HepG2 (cell line): Measurements from ENCODE around the gene SAP30. TPM values are rescaled to one million over a fixed set of nuclear protein-coding genes. Genes with fewer than 3 reads are reported as not detected.
A peak's percentile ranks its signal among the peaks of the same experiment; 100 is the strongest.

Experiments used
- EEA1 ChIP-seq: sonication (generic); formaldehyde crosslinking; IDR thresholded peaks from 2 replicates; pipeline ENCODE4 v1.5.1; 2020; ENCODE audit warnings: mild to moderate bottlenecking, missing genetic modification reagents, borderline replicate concordance
- ELF4 ChIP-seq: sonication (generic); formaldehyde crosslinking; IDR thresholded peaks from 2 replicates; pipeline ENCODE4 v1.5.0; 2020; ENCODE audit warnings: missing genetic modification reagents, mild to moderate bottlenecking, moderate library complexity, borderline replicate concordance
- GABPA ChIP-seq, 2 experiments: IDR thresholded peaks; 2 replicates each; pipeline ENCODE4 v1.6.1; 2011 to 2016; ENCODE audit warnings: low read depth in 2 of 2, low read length in 1 of 2, missing biosample characterization in 1 of 2, missing genetic modification characterization in 1 of 2
- HNRNPL ChIP-seq: fragments of 200-400 bp; formaldehyde crosslinking; IDR thresholded peaks from 2 replicates; pipeline ENCODE4 v1.6.1; 2017; ENCODE audit warnings: mild to moderate bottlenecking, low read depth, low read length
- KMT2B ChIP-seq: IDR thresholded peaks from 2 replicates; pipeline ENCODE4 v1.6.1; 2016; ENCODE audit warnings: missing genetic modification reagents, missing compliant biosample characterization
- PCBP2 ChIP-seq: fragments of 200-400 bp; formaldehyde crosslinking; optimal IDR thresholded peaks from 2 replicates; pipeline ENCODE3; 2018; ENCODE audit warnings: low read length, low read depth; ENCODE audit not compliant: poor library complexity, severe bottlenecking
- SOX13 ChIP-seq, 3 experiments: fragments of 450-650 bp in 1 of 3; sonication (generic) in 1 of 3; formaldehyde crosslinking in 1 of 3; IDR thresholded peaks in 2 of 3; conservative IDR thresholded peaks in 1 of 3; 2 replicates each; pipeline versions ENCODE4 v1.5.0 to v1.6.1; 2016 to 2020; ENCODE audit warnings: antibody characterized with exemption in 1 of 3, mild to moderate bottlenecking in 1 of 3, missing compliant biosample characterization in 1 of 3, missing genetic modification reagents in 1 of 3, moderate library complexity in 1 of 3
- TAF1 ChIP-seq: sonication (generic); formaldehyde crosslinking; IDR thresholded peaks from 2 replicates; pipeline ENCODE4 v1.4.0; 2020; ENCODE audit warnings: missing genetic modification reagents
- TEAD3 ChIP-seq: optimal IDR thresholded peaks from 2 replicates; pipeline ENCODE3; 2016; ENCODE audit warnings: borderline replicate concordance
- U2AF2 ChIP-seq: fragments of 200-400 bp; formaldehyde crosslinking; IDR thresholded peaks from 2 replicates; pipeline ENCODE4 v1.6.1; 2017; ENCODE audit warnings: low read depth, mild to moderate bottlenecking, low read length
- ZFP90 ChIP-seq: sonication (generic); formaldehyde crosslinking; IDR thresholded peaks from 2 replicates; pipeline ENCODE4 v1.8.0; 2022; ENCODE audit warnings: missing genetic modification reagents, mild to moderate bottlenecking, inconsistent platforms, borderline replicate concordance
- ZNF20 ChIP-seq: sonication (generic); formaldehyde crosslinking; IDR thresholded peaks from 2 replicates; pipeline ENCODE4 v1.4.0; 2020; ENCODE audit warnings: mild to moderate bottlenecking, moderate library complexity, missing genetic modification reagents
- ZNF430 ChIP-seq: sonication (generic); formaldehyde crosslinking; IDR thresholded peaks from 2 replicates; pipeline ENCODE4 v1.9.0; 2021; ENCODE audit warnings: mild to moderate bottlenecking, missing genetic modification reagents
- ZNF451 ChIP-seq: sonication (generic); formaldehyde crosslinking; IDR thresholded peaks from 2 replicates; pipeline ENCODE4 v1.5.0; 2020; ENCODE audit warnings: mild to moderate bottlenecking, missing genetic modification reagents
- polyA plus RNA-seq, 8 experiments: library from polyadenylated mRNA; depleted of rRNA in 3 of 8; stranded (reverse) in 7 of 8; unstranded in 1 of 8; fragments of >200 nt; fragmentation: Illumina TruSeq in 4 of 8; extraction: Trizol in 4 of 8; gene quantifications; 2 replicates each; pipeline versions ENCODE4 v1.2.1 to v1.2.3, GENCODE V29; 2011 to 2016; ENCODE audit warnings: low read depth in 4 of 8, missing spikeins in 1 of 8, mixed read lengths in 1 of 8; ENCODE audit not compliant: insufficient read depth in 1 of 8
- total RNA-seq, 5 experiments: library from RNA; depleted of rRNA; stranded (reverse); fragments of >200 nt; fragmentation: Illumina TruSeq; extraction: Trizol; gene quantifications; 2 replicates each; pipeline ENCODE4 v1.2.3, GENCODE V29; 2016; ENCODE audit warnings: low read depth in 1 of 5
- TF ChIP-seq, protein P1 (sequence below): sonication (generic); formaldehyde crosslinking; IDR thresholded peaks from 2 replicates; pipeline ENCODE4 v1.5.1; 2020; ENCODE audit warnings: mild to moderate bottlenecking, missing genetic modification reagents, borderline replicate concordance
- TF ChIP-seq, protein P2 (sequence below): sonication (generic); formaldehyde crosslinking; IDR thresholded peaks from 2 replicates; pipeline ENCODE4 v1.4.0; 2020; ENCODE audit warnings: mild to moderate bottlenecking, missing genetic modification reagents
- TF ChIP-seq, protein P3 (sequence below): sonication (generic); formaldehyde crosslinking; IDR thresholded peaks from 2 replicates; pipeline ENCODE4 v1.4.0; 2020; ENCODE audit warnings: missing genetic modification reagents

SAP30 gene
- total and polyA plus RNA-seq, 2 of the 13 experiments (the other 11 are each of a cell fraction or from before 2014, with no cell fraction given), result 14.2 to 25.1 TPM

DNA sequence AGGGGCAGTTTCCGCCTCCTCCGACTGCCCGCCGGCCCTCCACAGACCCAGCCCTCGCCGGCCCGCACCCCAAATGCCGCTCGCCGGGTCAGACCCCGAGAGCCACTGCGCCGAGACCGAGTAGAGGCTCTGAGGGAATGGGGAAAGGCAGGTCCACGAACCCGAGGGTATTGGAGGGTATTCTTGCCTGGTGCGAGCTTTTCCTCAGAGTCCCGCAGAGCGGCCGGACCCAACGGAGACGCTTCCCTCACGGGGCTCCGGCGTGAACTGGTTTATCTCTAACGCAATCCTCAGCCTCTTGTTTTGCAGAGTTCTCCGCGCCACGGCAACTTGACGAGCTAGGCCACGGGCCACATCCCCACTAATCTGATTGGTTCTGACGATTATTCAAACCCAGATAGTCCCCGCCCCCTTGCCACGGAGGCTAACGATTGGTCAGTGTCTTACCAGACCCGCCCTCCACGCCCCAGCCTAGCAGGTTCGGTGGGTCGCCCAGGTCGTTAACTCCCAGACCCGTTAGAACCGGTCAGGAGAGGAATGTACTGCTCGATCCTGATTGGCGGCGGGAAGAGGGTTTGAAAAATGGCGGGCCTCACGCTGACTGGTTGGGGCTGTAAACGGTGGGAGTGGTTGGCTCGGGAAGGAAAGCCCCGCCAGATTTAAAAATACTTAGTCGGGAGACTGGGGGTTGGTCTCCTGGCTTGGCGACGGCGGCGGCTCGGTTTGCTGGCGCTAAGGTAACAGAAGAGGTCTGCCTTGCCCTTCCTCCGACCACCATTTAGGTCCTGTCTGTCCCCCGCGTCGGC, 36.5 kb upstream of the SAP30 start, which contains the start of gene HMGB2 (continued):
- TF ChIP-seq ZNF430 (peak; percentile 59; the same call in 1 of the 2 replicates), HNRNPL (peak; percentile 26; the same call in 1 of the 2 replicates), U2AF2 (no peak), PCBP2 (no peak), TAF1 (CRISPR knock-in tag) (peak; percentile 94), ZNF451 (CRISPR knock-in tag) (peak; percentile 66; the same call in 1 of the 2 replicates), SOX13 (IDR thresholded peaks at IDR 0.05) (peak; percentile 32; the same call in 1 of the 2 replicates), SOX13 (CRISPR knock-in tag; conservative IDR thresholded peaks at IDR 0.05 in 1 of 2, IDR thresholded peaks at IDR 0.05 in 1 of 2) (no peak), ZFP90 (CRISPR knock-in tag) (no peak; the same call in 1 of the 2 replicates), ZNF20 (CRISPR knock-in tag) (no peak), EEA1 (0 out of 2 replicates have a peak, but pooled peaks have one; percentile 74), GABPA (IDR thresholded peaks at IDR 0.05; ENCODE audit: low read depth, low read length) (no peak), GABPA (CRISPR knock-in tag; IDR thresholded peaks at IDR 0.05; ENCODE audit: low read depth) (peak; percentile 48), KMT2B (CRISPR knock-in tag) (peak; percentile 72), TEAD3 (peak; percentile 84), ELF4 (CRISPR knock-in tag) (0 out of 2 replicates have a peak, but pooled peaks have one; percentile 51)
- TF ChIP-seq, protein P1, sequence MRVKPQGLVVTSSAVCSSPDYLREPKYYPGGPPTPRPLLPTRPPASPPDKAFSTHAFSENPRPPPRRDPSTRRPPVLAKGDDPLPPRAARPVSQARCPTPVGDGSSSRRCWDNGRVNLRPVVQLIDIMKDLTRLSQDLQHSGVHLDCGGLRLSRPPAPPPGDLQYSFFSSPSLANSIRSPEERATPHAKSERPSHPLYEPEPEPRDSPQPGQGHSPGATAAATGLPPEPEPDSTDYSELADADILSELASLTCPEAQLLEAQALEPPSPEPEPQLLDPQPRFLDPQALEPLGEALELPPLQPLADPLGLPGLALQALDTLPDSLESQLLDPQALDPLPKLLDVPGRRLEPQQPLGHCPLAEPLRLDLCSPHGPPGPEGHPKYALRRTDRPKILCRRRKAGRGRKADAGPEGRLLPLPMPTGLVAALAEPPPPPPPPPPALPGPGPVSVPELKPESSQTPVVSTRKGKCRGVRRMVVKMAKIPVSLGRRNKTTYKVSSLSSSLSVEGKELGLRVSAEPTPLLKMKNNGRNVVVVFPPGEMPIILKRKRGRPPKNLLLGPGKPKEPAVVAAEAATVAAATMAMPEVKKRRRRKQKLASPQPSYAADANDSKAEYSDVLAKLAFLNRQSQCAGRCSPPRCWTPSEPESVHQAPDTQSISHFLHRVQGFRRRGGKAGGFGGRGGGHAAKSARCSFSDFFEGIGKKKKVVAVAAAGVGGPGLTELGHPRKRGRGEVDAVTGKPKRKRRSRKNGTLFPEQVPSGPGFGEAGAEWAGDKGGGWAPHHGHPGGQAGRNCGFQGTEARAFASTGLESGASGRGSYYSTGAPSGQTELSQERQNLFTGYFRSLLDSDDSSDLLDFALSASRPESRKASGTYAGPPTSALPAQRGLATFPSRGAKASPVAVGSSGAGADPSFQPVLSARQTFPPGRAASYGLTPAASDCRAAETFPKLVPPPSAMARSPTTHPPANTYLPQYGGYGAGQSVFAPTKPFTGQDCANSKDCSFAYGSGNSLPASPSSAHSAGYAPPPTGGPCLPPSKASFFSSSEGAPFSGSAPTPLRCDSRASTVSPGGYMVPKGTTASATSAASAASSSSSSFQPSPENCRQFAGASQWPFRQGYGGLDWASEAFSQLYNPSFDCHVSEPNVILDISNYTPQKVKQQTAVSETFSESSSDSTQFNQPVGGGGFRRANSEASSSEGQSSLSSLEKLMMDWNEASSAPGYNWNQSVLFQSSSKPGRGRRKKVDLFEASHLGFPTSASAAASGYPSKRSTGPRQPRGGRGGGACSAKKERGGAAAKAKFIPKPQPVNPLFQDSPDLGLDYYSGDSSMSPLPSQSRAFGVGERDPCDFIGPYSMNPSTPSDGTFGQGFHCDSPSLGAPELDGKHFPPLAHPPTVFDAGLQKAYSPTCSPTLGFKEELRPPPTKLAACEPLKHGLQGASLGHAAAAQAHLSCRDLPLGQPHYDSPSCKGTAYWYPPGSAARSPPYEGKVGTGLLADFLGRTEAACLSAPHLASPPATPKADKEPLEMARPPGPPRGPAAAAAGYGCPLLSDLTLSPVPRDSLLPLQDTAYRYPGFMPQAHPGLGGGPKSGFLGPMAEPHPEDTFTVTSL, result no peak
- TF ChIP-seq, protein P2, sequence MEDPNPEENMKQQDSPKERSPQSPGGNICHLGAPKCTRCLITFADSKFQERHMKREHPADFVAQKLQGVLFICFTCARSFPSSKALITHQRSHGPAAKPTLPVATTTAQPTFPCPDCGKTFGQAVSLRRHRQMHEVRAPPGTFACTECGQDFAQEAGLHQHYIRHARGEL, result 0 out of 2 replicates have a peak, but pooled peaks have one; percentile 19
- TF ChIP-seq, protein P3, sequence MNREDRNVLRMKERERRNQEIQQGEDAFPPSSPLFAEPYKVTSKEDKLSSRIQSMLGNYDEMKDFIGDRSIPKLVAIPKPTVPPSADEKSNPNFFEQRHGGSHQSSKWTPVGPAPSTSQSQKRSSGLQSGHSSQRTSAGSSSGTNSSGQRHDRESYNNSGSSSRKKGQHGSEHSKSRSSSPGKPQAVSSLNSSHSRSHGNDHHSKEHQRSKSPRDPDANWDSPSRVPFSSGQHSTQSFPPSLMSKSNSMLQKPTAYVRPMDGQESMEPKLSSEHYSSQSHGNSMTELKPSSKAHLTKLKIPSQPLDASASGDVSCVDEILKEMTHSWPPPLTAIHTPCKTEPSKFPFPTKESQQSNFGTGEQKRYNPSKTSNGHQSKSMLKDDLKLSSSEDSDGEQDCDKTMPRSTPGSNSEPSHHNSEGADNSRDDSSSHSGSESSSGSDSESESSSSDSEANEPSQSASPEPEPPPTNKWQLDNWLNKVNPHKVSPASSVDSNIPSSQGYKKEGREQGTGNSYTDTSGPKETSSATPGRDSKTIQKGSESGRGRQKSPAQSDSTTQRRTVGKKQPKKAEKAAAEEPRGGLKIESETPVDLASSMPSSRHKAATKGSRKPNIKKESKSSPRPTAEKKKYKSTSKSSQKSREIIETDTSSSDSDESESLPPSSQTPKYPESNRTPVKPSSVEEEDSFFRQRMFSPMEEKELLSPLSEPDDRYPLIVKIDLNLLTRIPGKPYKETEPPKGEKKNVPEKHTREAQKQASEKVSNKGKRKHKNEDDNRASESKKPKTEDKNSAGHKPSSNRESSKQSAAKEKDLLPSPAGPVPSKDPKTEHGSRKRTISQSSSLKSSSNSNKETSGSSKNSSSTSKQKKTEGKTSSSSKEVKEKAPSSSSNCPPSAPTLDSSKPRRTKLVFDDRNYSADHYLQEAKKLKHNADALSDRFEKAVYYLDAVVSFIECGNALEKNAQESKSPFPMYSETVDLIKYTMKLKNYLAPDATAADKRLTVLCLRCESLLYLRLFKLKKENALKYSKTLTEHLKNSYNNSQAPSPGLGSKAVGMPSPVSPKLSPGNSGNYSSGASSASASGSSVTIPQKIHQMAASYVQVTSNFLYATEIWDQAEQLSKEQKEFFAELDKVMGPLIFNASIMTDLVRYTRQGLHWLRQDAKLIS (CRISPR knock-in tag), result peak; percentile 82; the same call in 1 of the 2 replicates
